NAMALWA (cell line): ENCODE results near the gene TOX2.
"Not testable (repeated sequence)": the region's sequence is repeated elsewhere in the genome, so short reads cannot be mapped to it uniquely, and the experiment has no call there.

ENCODE experiments used
- DNase-seq: peaks from one replicate; pipeline ENCODE4 v3.0.0-alpha.2; 2015; ENCODE audit warnings: low spot score

TOX2 gene

DNA sequence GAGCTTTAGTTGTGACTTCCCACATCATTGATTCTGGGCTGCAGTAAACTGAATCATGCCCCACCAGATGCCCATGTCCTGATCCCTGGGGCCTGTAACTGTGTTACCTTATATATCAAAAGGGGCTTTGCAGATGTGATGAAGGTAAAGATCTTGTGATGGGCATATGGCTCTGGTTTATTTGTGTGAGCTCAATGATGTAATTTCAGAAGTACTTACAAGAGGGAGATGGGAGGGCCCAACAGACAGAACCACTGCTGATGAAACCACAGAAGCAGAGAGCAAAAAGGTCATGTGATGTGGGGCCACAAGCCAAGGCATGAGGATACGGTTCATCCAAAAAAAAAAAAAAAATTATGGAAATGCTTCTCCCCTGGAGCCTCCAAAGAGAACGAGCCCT lies 118.7 kb downstream of the TOX2 start:
- peak; percentile 9 for DNase-seq

DNA sequence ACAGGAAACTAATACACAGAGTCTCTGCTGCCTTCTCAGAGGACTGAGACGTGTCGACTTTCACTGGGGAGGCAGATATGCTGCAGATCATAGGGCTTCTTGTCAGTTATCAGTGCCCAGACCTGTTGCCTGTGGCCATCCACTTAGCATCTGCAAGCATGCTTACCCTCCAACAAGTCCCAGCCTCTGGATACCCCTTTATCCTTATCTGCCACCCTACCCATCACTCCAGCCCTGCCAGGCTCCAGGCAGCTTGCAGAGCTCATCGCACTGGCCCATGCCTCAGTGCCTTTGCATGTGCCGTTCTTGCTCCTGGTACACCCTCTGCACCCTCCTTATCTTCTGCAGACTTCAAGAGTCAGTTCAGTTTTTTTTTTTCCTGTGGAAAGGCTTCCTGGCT lies 119.2 kb downstream of the TOX2 start:
- no peak for DNase-seq

DNA sequence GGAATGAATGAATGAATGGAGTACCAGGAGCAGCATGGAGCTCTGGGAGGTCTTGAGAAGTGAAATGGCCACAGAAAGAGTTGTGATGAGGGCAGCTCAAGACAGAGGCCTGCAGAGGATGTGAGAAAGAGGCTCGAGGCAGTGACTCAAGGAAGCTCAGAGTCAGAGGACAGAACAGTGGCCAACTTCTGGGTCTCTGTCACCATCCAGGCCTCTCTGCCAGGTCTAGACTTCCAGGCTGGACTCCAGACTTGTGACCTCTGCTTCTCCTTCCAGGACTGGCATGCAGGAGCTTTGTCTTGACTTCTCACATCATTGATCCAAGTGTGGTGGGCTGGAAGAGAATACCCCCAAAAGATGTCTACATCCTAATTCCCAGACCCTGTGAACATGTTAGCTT lies 119.8 kb downstream of the TOX2 start:
- DNase-seq = no peak

- DNase-seq = no peak
Observed at GRCh38 chr20:44034965-44035635, 120.4 kb downstream of the TOX2 start.

- DNase-seq = no peak
Observed at GRCh38 chr20:44035924-44036323, 121.3 kb downstream of the TOX2 start.

DNA sequence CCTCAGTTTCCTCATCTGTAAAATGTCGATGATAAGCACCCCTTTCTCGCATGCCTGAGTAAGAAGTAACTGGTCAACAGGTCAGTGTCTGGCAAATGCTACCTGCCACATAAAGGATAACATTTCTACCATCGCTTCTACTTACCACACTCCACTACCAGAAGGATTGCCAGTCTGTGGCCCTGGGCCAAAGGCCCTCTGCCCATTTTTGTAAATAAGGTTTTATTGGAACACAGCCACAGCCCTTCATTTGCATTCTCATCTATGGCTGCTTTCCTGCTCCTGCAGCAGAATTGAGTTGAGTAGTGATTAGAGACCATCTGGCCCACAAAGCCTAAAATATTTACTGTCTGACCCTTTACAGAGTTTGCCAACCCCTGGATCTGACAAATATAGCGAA lies 121.8 kb downstream of the TOX2 start:
- DNase-seq = no peak

GRCh38 chr20:44038681-44039123 lies 124.0 kb downstream of the TOX2 start:
- DNase-seq = no peak

DNA sequence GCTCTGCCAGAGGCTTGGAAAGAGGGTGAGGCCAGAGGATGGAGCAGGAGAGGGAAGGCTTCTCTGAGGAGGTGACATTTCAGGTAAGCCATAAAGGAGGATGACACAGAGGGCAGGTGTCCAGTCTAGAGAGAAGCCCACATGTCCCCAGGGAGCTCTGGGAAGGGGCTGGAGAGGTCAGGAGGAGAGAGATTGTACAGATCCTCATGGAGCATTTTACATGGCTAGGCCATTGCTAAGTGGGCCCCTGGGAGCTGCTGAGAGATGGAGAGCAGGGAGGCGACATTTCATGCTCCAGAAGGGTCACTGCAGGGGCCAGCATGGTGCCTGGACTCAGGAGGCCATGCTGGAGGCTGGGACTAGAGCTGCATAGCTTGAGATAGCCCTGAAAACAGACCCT lies 124.5 kb downstream of the TOX2 start:
- DNase-seq = no peak

GRCh38 chr20:44039741-44040140 lies 125.1 kb downstream of the TOX2 start:
- DNase-seq = no peak

DNA sequence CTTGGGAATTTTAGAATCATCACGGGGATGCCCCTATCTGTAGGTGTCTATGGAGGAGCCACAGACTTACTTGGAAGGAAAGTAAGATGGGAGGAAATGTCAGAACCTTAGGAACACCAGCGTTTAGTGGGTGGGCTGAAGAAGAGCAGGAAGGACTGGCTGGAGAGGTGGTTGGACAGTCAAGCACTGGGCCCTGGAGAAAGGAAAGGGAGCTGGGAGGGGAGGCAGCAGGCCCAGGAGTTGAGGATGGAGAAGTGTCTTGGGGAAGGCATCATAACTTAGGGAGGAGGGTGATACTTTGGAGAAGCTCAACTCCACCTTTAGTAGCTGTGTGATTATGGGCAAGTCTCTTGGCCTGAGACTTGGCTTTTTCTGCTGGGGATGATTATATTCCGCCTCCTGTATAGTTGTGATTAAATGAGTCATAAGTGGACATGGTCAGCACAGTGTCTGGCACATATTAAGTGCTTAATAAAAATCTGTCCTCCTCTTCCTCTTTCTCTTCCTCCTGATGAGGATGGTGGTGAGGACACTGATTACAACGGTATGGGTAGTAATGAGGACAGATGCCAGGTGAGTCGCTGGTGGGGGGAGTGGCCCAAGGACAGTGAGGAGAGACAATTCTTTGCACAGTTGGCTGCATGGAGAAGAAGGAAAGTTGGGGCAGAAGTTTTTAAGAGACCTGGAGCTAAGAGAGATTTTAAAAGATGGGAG lies 125.7 kb downstream of the TOX2 start:
- DNase-seq = no peak

DNA sequence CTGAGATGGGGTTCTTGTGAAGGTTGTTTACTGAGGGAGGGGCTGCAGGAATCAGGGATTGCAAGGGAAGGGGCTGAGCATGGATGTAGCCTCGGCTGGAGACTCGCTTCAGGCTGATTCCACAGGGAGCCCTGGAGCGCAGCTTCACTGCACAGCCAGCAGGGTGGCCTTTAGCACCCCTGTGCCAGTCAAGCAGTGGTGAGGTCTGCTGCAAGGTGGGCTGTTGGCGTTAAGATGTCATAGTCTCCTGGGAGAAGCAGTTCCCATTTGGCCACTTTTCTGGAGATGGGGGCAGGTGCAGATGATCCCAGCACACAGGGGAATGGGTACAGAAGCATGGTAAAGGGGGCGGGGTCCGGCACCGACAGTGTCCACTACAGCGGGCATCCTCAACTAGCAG lies 126.3 kb downstream of the TOX2 start:
- DNase-seq = no peak

GRCh38 chr20:44044712-44045111 lies 130.1 kb downstream of the TOX2 start:
- not testable (repeated sequence) for DNase-seq

- DNase-seq = no peak
Observed at GRCh38 chr20:44050327-44050726, 135.7 kb downstream of the TOX2 start.

- DNase-seq = no peak
Observed at GRCh38 chr20:44050925-44051660, 136.4 kb downstream of the TOX2 start.

- no peak for DNase-seq
Observed at GRCh38 chr20:44051661-44052000, 137.0 kb downstream of the TOX2 start.

- no peak for DNase-seq
Observed at GRCh38 chr20:44052166-44052565, 137.5 kb downstream of the TOX2 start.

GRCh38 chr20:44053046-44053445 lies 138.4 kb downstream of the TOX2 start:
- DNase-seq = no peak

DNA sequence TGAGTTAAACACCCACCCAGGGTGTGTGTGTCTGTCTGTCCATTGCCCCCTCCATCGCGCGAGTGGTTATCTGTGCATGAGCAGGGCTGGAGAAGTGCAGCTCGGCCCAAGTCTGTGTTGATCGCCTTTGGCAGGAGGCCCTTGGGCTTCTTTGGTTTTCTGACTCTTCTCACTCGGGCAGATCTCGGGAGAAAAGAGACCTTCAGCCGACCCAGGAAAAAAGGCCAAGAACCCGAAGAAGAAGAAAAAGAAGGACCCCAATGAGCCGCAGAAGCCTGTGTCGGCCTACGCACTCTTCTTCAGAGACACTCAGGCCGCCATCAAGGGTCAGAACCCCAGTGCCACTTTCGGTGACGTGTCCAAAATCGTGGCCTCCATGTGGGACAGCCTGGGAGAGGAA lies 139.5 kb downstream of the TOX2 start:
- DNase-seq = no peak

GRCh38 chr20:44054849-44055248 lies 140.2 kb downstream of the TOX2 start:
- DNase-seq = no peak

DNA sequence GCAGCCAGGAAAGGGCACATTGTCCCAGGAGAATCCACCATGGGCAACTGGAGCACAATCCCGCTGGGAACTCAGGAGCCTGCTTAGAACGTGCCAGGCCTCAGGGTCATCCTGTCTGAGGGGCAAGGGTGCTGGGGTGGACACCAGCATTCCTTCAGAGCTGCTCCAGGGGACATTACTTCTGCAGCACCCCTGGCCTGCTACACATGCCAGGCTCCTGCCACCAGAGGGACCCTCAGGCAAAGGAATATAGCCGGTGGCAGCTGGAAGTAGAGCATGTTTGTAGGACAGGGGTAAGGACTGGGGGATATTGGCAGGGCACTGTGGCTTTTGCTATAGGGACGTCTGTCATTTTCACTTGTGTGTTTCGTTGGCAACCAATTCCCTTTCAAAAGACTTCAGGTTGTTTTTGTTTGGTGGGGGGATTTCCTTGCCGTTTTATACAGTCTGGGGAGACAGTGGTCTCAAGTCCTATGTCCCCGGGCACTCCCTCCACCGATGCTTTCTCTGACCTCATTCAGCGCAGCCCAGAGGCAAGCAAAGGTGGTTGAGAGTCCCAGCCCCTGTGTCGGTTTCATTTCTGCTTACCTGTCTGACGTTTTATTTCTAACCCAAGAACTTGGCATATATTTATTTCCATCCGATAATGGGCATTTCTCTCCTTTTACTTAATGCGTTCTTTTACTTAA lies 141.5 kb downstream of the TOX2 start:
- DNase-seq = peak; percentile 52

DNA sequence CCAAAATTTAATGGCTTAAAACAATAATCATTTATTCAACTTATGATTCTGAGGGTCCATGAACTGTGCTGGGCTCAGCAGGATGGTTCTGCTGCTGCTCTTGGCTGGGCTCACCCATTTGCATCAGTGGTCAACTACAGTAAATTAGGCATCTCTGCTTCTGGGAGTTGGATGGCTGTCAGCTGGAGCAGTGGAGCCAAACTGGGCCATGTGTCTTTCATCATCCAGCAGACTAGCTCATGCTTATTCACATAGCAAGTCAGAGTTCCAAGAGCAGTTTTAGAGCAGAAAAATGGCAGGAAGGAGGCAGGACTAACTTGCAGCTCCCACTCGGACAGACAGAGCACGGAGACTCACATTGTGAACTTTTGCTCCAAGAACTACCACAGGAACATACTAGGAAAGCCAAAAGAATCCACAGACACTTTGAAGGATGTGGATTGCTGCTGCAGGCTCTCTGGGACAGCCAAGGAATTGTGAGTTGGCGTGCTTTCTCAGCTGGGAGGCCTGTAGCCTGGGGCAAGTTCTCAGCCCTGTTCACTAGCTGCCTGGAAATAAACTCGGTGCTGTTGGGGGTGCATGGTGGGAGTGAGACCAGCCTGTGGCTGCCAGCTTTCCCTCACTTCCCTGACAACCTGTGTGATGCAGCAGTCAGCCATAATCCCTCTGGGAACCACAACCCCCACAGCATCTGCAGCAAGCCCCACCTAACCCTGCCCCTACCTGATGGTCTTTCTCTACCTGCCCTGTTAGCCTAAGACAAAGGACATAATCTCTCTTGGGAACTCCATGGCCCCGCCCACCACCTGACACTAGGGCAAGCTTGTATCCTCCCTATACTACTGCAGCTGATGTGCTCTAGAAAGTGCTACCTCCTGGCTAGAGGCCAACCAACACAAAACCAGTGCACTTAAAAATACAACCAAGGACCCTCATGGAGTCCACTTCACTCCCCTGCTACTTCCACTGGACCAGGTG lies 143.3 kb downstream of the TOX2 start:
- DNase-seq = no peak
